ENCODE measurements around the gene SLC15A5.

Gene SLC15A5

GRCh38 chr12:16294376-16294956, 17.0 kb upstream of the SLC15A5 start:
- no peak overlapping the region for H3K27ac ChIP-seq (ENCODE audit: low read depth, low read length)
- H3K9ac ChIP-seq (ENCODE audit: low read length), result no peak overlapping the region
- no peaks in the 10 kb centered on the region for H3K4me1 ChIP-seq (ENCODE audit: control insufficient read depth, insufficient read depth, low read length)
- no peaks in the 10 kb centered on the region for H3K36me3 ChIP-seq (ENCODE audit: control insufficient read depth, insufficient read depth, low read length)
- no peaks in the 10 kb centered on the region for H3K27me3 ChIP-seq (ENCODE audit: control insufficient read depth, insufficient read depth, low read length)
- no peak overlapping the region for H3K4me3 ChIP-seq (ENCODE audit: low read length)

- no peak overlapping the region for H3K27ac ChIP-seq (ENCODE audit: low read depth, low read length)
- H3K9ac ChIP-seq (ENCODE audit: low read length), result no peak overlapping the region
- no peaks in the 10 kb centered on the region for H3K27me3 ChIP-seq (ENCODE audit: control insufficient read depth, insufficient read depth, low read length)
- H3K36me3 ChIP-seq (ENCODE audit: control insufficient read depth, insufficient read depth, low read length), result no peaks in the 10 kb centered on the region
- H3K4me3 ChIP-seq (ENCODE audit: low read length), result no peak overlapping the region
- no peaks in the 10 kb centered on the region for H3K4me1 ChIP-seq (ENCODE audit: control insufficient read depth, insufficient read depth, low read length)
These were observed 13.5 kb upstream of the SLC15A5 start for GRCh38 chr12:16291032-16291431.

- H3K4me3 ChIP-seq (ENCODE audit: low read length), result no peak overlapping the region
- H3K27ac ChIP-seq (ENCODE audit: low read depth, low read length), result no peak overlapping the region
- H3K9ac ChIP-seq (ENCODE audit: low read length), result no peak overlapping the region
- no peaks in the 10 kb centered on the region for H3K27me3 ChIP-seq (ENCODE audit: control insufficient read depth, insufficient read depth, low read length)
- H3K4me1 ChIP-seq (ENCODE audit: control insufficient read depth, insufficient read depth, low read length), result no peaks in the 10 kb centered on the region
- H3K36me3 ChIP-seq (ENCODE audit: control insufficient read depth, insufficient read depth, low read length), result no peaks in the 10 kb centered on the region
These were observed 8.1 kb upstream of the SLC15A5 start for GRCh38 chr12:16285586-16285985.

GRCh38 chr12:16282978-16283377, 5.5 kb upstream of the SLC15A5 start:
- Histone ChIP-seq H3K4me3 (ENCODE audit: low read length) (no peak overlapping the region), H3K27me3 (ENCODE audit: control insufficient read depth, insufficient read depth, low read length) (no peaks in the 10 kb centered on the region), H3K4me1 (ENCODE audit: control insufficient read depth, insufficient read depth, low read length) (no peaks in the 10 kb centered on the region), H3K9ac (ENCODE audit: low read length) (no peak overlapping the region), H3K27ac (ENCODE audit: low read depth, low read length) (no peak overlapping the region), H3K36me3 (ENCODE audit: control insufficient read depth, insufficient read depth, low read length) (no peaks in the 10 kb centered on the region)

GRCh38 chr12:16282081-16282480, 4.6 kb upstream of the SLC15A5 start:
- H3K9ac ChIP-seq (ENCODE audit: low read length), result no peak overlapping the region
- H3K27ac ChIP-seq (ENCODE audit: low read depth, low read length), result no peak overlapping the region
- H3K36me3 ChIP-seq (ENCODE audit: control insufficient read depth, insufficient read depth, low read length), result no peaks in the 10 kb centered on the region
- no peaks in the 10 kb centered on the region for H3K27me3 ChIP-seq (ENCODE audit: control insufficient read depth, insufficient read depth, low read length)
- H3K4me1 ChIP-seq (ENCODE audit: control insufficient read depth, insufficient read depth, low read length), result no peaks in the 10 kb centered on the region
- no peak overlapping the region for H3K4me3 ChIP-seq (ENCODE audit: low read length)

GRCh38 chr12:16281157-16281556, 3.7 kb upstream of the SLC15A5 start:
- H3K36me3 ChIP-seq (ENCODE audit: control insufficient read depth, insufficient read depth, low read length), result no peaks in the 10 kb centered on the region
- H3K27ac ChIP-seq (ENCODE audit: low read depth, low read length), result no peak overlapping the region

GRCh38 chr12:16272222-16272621, 5.3 kb downstream of the SLC15A5 start:
- H3K36me3 ChIP-seq (ENCODE audit: control insufficient read depth, insufficient read depth, low read length), result no peaks in the 10 kb centered on the region
- no peaks in the 10 kb centered on the region for H3K4me1 ChIP-seq (ENCODE audit: control insufficient read depth, insufficient read depth, low read length)
- H3K27me3 ChIP-seq (ENCODE audit: control insufficient read depth, insufficient read depth, low read length), result no peaks in the 10 kb centered on the region
- H3K4me3 ChIP-seq (ENCODE audit: low read length), result no peak overlapping the region
- H3K9ac ChIP-seq (ENCODE audit: low read length), result no peak overlapping the region
- no peak overlapping the region for H3K27ac ChIP-seq (ENCODE audit: low read depth, low read length)

More at GRCh38 chr12:16281157-16281556, 3.7 kb upstream of the SLC15A5 start:
- Histone ChIP-seq H3K4me3 (ENCODE audit: low read length) (no peak overlapping the region), H3K9ac (ENCODE audit: low read length) (no peak overlapping the region), H3K27me3 (ENCODE audit: control insufficient read depth, insufficient read depth, low read length) (no peaks in the 10 kb centered on the region), H3K4me1 (ENCODE audit: control insufficient read depth, insufficient read depth, low read length) (no peaks in the 10 kb centered on the region)

GRCh38 chr12:16271062-16271461, 6.4 kb downstream of the SLC15A5 start:
- Histone ChIP-seq H3K9ac (ENCODE audit: low read length) (no peak overlapping the region), H3K27me3 (ENCODE audit: control insufficient read depth, insufficient read depth, low read length) (no peaks in the 10 kb centered on the region), H3K4me3 (ENCODE audit: low read length) (no peak overlapping the region), H3K27ac (ENCODE audit: low read depth, low read length) (no peak overlapping the region), H3K4me1 (ENCODE audit: control insufficient read depth, insufficient read depth, low read length) (no peaks in the 10 kb centered on the region), H3K36me3 (ENCODE audit: control insufficient read depth, insufficient read depth, low read length) (no peaks in the 10 kb centered on the region)

- Histone ChIP-seq H3K9ac (ENCODE audit: low read length) (no peak overlapping the region), H3K27me3 (ENCODE audit: control insufficient read depth, insufficient read depth, low read length) (no peaks in the 10 kb centered on the region), H3K4me1 (ENCODE audit: control insufficient read depth, insufficient read depth, low read length) (no peaks in the 10 kb centered on the region), H3K27ac (ENCODE audit: low read depth, low read length) (no peak overlapping the region), H3K36me3 (ENCODE audit: control insufficient read depth, insufficient read depth, low read length) (no peaks in the 10 kb centered on the region), H3K4me3 (ENCODE audit: low read length) (no peak overlapping the region)
These were observed 7.5 kb downstream of the SLC15A5 start for GRCh38 chr12:16269946-16270345.

- H3K27ac ChIP-seq (ENCODE audit: low read depth, low read length), result no peak overlapping the region
- H3K4me3 ChIP-seq (ENCODE audit: low read length), result no peak overlapping the region
- H3K27me3 ChIP-seq (ENCODE audit: control insufficient read depth, insufficient read depth, low read length), result no peaks in the 10 kb centered on the region
- no peaks in the 10 kb centered on the region for H3K36me3 ChIP-seq (ENCODE audit: control insufficient read depth, insufficient read depth, low read length)
- H3K4me1 ChIP-seq (ENCODE audit: control insufficient read depth, insufficient read depth, low read length), result no peaks in the 10 kb centered on the region
- no peak overlapping the region for H3K9ac ChIP-seq (ENCODE audit: low read length)
These were observed 11.4 kb downstream of the SLC15A5 start for GRCh38 chr12:16266085-16266484.

GRCh38 chr12:16261944-16262475, 15.5 kb downstream of the SLC15A5 start:
- no peak overlapping the region for H3K4me3 ChIP-seq (ENCODE audit: low read length)
- H3K27me3 ChIP-seq (ENCODE audit: control insufficient read depth, insufficient read depth, low read length), result no peaks in the 10 kb centered on the region
- no peaks in the 10 kb centered on the region for H3K36me3 ChIP-seq (ENCODE audit: control insufficient read depth, insufficient read depth, low read length)
- H3K27ac ChIP-seq (ENCODE audit: low read depth, low read length), result no peak overlapping the region
- no peak overlapping the region for H3K9ac ChIP-seq (ENCODE audit: low read length)
- no peaks in the 10 kb centered on the region for H3K4me1 ChIP-seq (ENCODE audit: control insufficient read depth, insufficient read depth, low read length)

- Histone ChIP-seq H3K9ac (ENCODE audit: low read length) (no peak overlapping the region), H3K36me3 (ENCODE audit: control insufficient read depth, insufficient read depth, low read length) (no peaks in the 10 kb centered on the region), H3K4me3 (ENCODE audit: low read length) (no peak overlapping the region), H3K27me3 (ENCODE audit: control insufficient read depth, insufficient read depth, low read length) (no peaks in the 10 kb centered on the region), H3K4me1 (ENCODE audit: control insufficient read depth, insufficient read depth, low read length) (no peaks in the 10 kb centered on the region), H3K27ac (ENCODE audit: low read depth, low read length) (no peak overlapping the region)
These were observed 17.3 kb downstream of the SLC15A5 start for GRCh38 chr12:16260206-16260605.

GRCh38 chr12:16258963-16259362, 18.5 kb downstream of the SLC15A5 start:
- Histone ChIP-seq H3K4me3 (ENCODE audit: low read length) (no peak overlapping the region), H3K27me3 (ENCODE audit: control insufficient read depth, insufficient read depth, low read length) (no peaks in the 10 kb centered on the region), H3K36me3 (ENCODE audit: control insufficient read depth, insufficient read depth, low read length) (no peaks in the 10 kb centered on the region), H3K9ac (ENCODE audit: low read length) (no peak overlapping the region), H3K4me1 (ENCODE audit: control insufficient read depth, insufficient read depth, low read length) (no peaks in the 10 kb centered on the region), H3K27ac (ENCODE audit: low read depth, low read length) (no peak overlapping the region)

Measured in rectal smooth muscle tissue (tissue), 1 donor.